Activated T-helper 2 cell treated with anti-CD3 and anti-CD28 coated beads, Interferon-gamma antibody, Interleukin-2, Interleukin-4, amounts not matched to agents 10 μg/mL and 5 μg/mL and 100 μg/mL, durations not matched to agents 14 hours and 24 hours and 36 hours (primary cell): ENCODE results near the gene NRDC. TPM values are rescaled to one million over a fixed set of nuclear protein-coding genes. Genes with fewer than 3 reads are reported as not detected.

Source experiments
- DNase-seq: peaks from one replicate; pipeline ENCODE4 v3.0.0; 2021; ENCODE audit warnings: low spot score
- H3K27ac Mint-ChIP-seq: one replicate; pipeline ENCODE4 v1.8.0; 2021; ENCODE audit warnings: mixed read lengths
- H3K27me3 Mint-ChIP-seq: one replicate; pipeline ENCODE4 v1.8.0; 2021; ENCODE audit warnings: low read depth, mixed read lengths
- H3K36me3 Mint-ChIP-seq: one replicate; pipeline ENCODE4 v1.8.0; 2021; ENCODE audit warnings: low read depth, mixed read lengths
- H3K4me1 Mint-ChIP-seq: one replicate; pipeline ENCODE4 v1.8.0; 2021; ENCODE audit warnings: low read depth, mixed read lengths
- H3K4me3 Mint-ChIP-seq: one replicate; pipeline ENCODE4 v1.8.0; 2021; ENCODE audit warnings: low read depth, mild to moderate bottlenecking, moderate library complexity, mixed read lengths
- H3K9me3 Mint-ChIP-seq: one replicate; pipeline ENCODE4 v1.8.0; 2021; ENCODE audit warnings: mixed read lengths
- intact Hi-C: fragments of 100-400 bp; cut with micrococcal nuclease; formaldehyde crosslinking; loops from one replicate; pipeline ENCODE4 v1.15.1; 2023
- total RNA-seq: library from RNA; stranded (reverse); gene quantifications from 2 replicates; pipeline ENCODE4 v1.2.3, GENCODE V29; 2022

The NRDC gene
- total RNA-seq, 1 donor from 2014 or later = 182 TPM

DNA sequence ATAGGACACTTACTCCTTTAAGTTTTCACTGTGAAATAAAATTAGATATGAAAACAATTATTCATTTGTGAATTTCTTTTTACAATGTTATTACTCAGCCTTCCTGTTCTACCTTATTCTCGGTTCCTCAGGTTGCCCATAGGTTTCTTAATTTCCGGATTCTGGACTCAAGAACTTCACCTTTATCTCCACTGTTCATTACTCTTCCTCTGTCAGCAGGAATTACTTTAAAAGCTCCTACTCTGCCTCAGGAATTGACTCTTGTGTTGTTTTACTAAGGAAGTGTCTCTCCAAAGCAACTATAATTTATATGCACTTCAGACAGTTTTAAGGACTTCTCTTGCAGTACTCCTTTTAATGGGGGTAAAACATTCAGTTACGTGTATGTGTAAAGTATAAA, 137.9 kb downstream of the NRDC start:
- Mint-ChIP-seq H3K4me1 (peaks cover 27% of the 10 kb centered on the region), H3K9me3 (no peaks in the 10 kb centered on the region), H3K27ac (no peak overlapping the region), H3K36me3 (peaks cover 5% of the 10 kb centered on the region), H3K27me3 (no peaks in the 10 kb centered on the region), H3K4me3 (no peak overlapping the region)
- intact Hi-C loops = no loop called here
- no peak for DNase-seq

Other genes starting within 250 kb of the NRDC start
- 0.07 and 0.09 TPM in 2 replicates for gene RAB3B, start 112.0 kb upstream of the NRDC start, total RNA-seq
- 16.5 and 18.3 TPM in 2 replicates for gene KTI12, start 155.1 kb upstream of the NRDC start, total RNA-seq
- 43.1 and 44.9 TPM in 2 replicates for gene TXNDC12, start 176.5 kb upstream of the NRDC start, total RNA-seq
- 40.8 and 43.1 TPM in 2 replicates for gene BTF3L4, start 177.6 kb upstream of the NRDC start, total RNA-seq